Breast epithelium (tissue), 4 donors: Measurements from ENCODE around the gene MTRF1L. TPM values are rescaled to one million over a fixed set of nuclear protein-coding genes. Genes with fewer than 3 reads are reported as not detected.
"Not testable (repeated sequence)": the region's sequence is repeated elsewhere in the genome, so short reads cannot be mapped to it uniquely, and the experiment has no call there.

Source experiments
- DNase-seq, 2 donors: peaks; one replicate each; pipeline ENCODE4 v3.0.0-alpha.2; 2019; ENCODE audit warnings: low spot score in 2 of 2
- H3K27ac ChIP-seq, 2 donors: fragments of 200-600 bp; sonication (generic) in 1 of 2; one replicate each; pipeline ENCODE4 v1.5.1; 2016 to 2019; ENCODE audit warnings: mild to moderate bottlenecking in 1 of 2
- H3K27me3 ChIP-seq, 2 donors: fragments of 200-600 bp; sonication (generic) in 1 of 2; one replicate each; pipeline versions ENCODE4 v1.5.1 to v1.6.0; 2017 to 2019; ENCODE audit warnings: control low read depth in 1 of 2, mild to moderate bottlenecking in 1 of 2
- H3K36me3 ChIP-seq: fragments of 200-600 bp; one replicate; pipeline ENCODE4 v1.5.1; 2019
- H3K4me1 ChIP-seq, 2 donors: fragments of 200-600 bp; sonication (generic); one replicate each; pipeline ENCODE4 v1.5.1; 2016 to 2019; ENCODE audit warnings: control low read depth in 1 of 2
- H3K4me3 ChIP-seq, 3 donors: fragments of 200-600 bp; sonication (generic); 1 replicate in 2 of 3; 2 replicates in 1 of 3; pipeline ENCODE4 v1.5.1; 2016 to 2019; ENCODE audit warnings: mild to moderate bottlenecking in 3 of 3, moderate library complexity in 2 of 3
- H3K9me3 ChIP-seq, 2 donors: fragments of 200-600 bp; sonication (generic) in 1 of 2; one replicate each; pipeline ENCODE4 v1.5.1; 2016 to 2019; ENCODE audit warnings: control low read depth in 1 of 2
- CTCF ChIP-seq, 3 donors: fragments of 450-650 bp; IDR thresholded peaks; one replicate each; pipeline ENCODE4 v1.5.1; 2016 to 2017; ENCODE audit warnings: antibody characterized with exemption in 3 of 3, mild to moderate bottlenecking in 3 of 3, moderate library complexity in 3 of 3
- POLR2A ChIP-seq: fragments of 450-650 bp; IDR thresholded peaks from one replicate; pipeline ENCODE4 v1.6.1; 2016; ENCODE audit warnings: antibody characterized with exemption, mild to moderate bottlenecking, moderate library complexity
- POLR2AphosphoS5 ChIP-seq, 3 donors: sonication (generic); formaldehyde crosslinking; IDR thresholded peaks; one replicate each; pipeline ENCODE4 v1.6.1; 2017; ENCODE audit warnings: antibody characterized with exemption in 3 of 3
- intact Hi-C: fragments of 100-400 bp; cut with DNase I; formaldehyde crosslinking; loops from one replicate; pipeline ENCODE4 v1.15.1; 2023; ENCODE audit warnings: low total_unique reads
- total RNA-seq, 3 donors: library from RNA; depleted of rRNA; stranded (reverse); fragments of >200 nt; gene quantifications; one replicate each; pipeline ENCODE4 v1.1.0, GENCODE V29; 2016

MTRF1L gene
- total RNA-seq, 3 donors from 2014 or later, result 13.1 to 19.8 (median 14.6) TPM

GRCh38 chr6:152975204-152975915 lies 27.1 kb downstream of the MTRF1L start:
- Histone ChIP-seq H3K4me3 (no peak overlapping the region), H3K9me3 (no peaks in the 10 kb centered on the region), H3K4me1 (no peaks in the 10 kb centered on the region), H3K27me3 (no peaks in the 10 kb centered on the region), H3K27ac (no peak overlapping the region), H3K36me3 (no peaks in the 10 kb centered on the region)
- DNase-seq, result no peak
- TF ChIP-seq CTCF (IDR thresholded peaks at IDR 0.05), result no peak
- TF ChIP-seq POLR2AphosphoS5 (IDR thresholded peaks at IDR 0.05), result no peak
- no peak for TF ChIP-seq POLR2A
- intact Hi-C loops, result no loop called here

- no peaks in the 10 kb centered on the region for H3K36me3 ChIP-seq
Measured at GRCh38 chr6:152973916-152974315, 28.6 kb downstream of the MTRF1L start.

GRCh38 chr6:152969688-152970418 lies 32.7 kb downstream of the MTRF1L start:
- H3K27me3 ChIP-seq, result no peaks in the 10 kb centered on the region
- H3K36me3 ChIP-seq, result no peaks in the 10 kb centered on the region
- TF ChIP-seq POLR2AphosphoS5 (IDR thresholded peaks at IDR 0.05), result no peak
- no peak for TF ChIP-seq CTCF (IDR thresholded peaks at IDR 0.05)
- no peak for TF ChIP-seq POLR2A
- no peak for DNase-seq
- no peak overlapping the region for H3K4me3 ChIP-seq
- peaks cover 8 to 18% of the 10 kb centered on the region in 2 donors for H3K9me3 ChIP-seq
- no peaks in the 10 kb centered on the region for H3K4me1 ChIP-seq
- intact Hi-C loops, result no loop called here
- H3K27ac ChIP-seq, result no peak overlapping the region

More at GRCh38 chr6:152973916-152974315, 28.6 kb downstream of the MTRF1L start:
- Histone ChIP-seq H3K27me3 (no peaks in the 10 kb centered on the region), H3K9me3 (no peaks in the 10 kb centered on the region), H3K27ac (no peak overlapping the region), H3K4me3 (no peak overlapping the region), H3K4me1 (no peaks in the 10 kb centered on the region)
- TF ChIP-seq POLR2A, result no peak
- no peak for TF ChIP-seq POLR2AphosphoS5 (IDR thresholded peaks at IDR 0.05)
- TF ChIP-seq CTCF (IDR thresholded peaks at IDR 0.05), result no peak
- intact Hi-C loops, result no loop called here
- DNase-seq, result no peak

- intact Hi-C loops, H3K4me3 ChIP-seq, H3K4me1 ChIP-seq, H3K36me3 ChIP-seq, H3K27ac ChIP-seq, H3K27me3 ChIP-seq, DNase-seq: not testable (repeated sequence)
- H3K9me3 ChIP-seq, result peaks cover 8 to 19% of the 10 kb centered on the region in 2 donors
Measured at GRCh38 chr6:152966168-152966894, 36.2 kb downstream of the MTRF1L start.

GRCh38 chr6:152959333-152959732 lies 43.2 kb downstream of the MTRF1L start:
- Histone ChIP-seq H3K9me3 (no peaks in the 10 kb centered on the region), H3K4me1 (no peaks in the 10 kb centered on the region), H3K27me3 (no peaks in the 10 kb centered on the region), H3K27ac (no peak overlapping the region), H3K36me3 (no peaks in the 10 kb centered on the region), H3K4me3 (no peak overlapping the region)
- DNase-seq, result no peak
- intact Hi-C loops, result no loop called here
- TF ChIP-seq POLR2AphosphoS5 (IDR thresholded peaks at IDR 0.05) (no peak), CTCF (IDR thresholded peaks at IDR 0.05) (no peak), POLR2A (no peak)
